Natural killer cell (primary cell): ENCODE measurements around the gene ATXN7L2. TPM values are rescaled to one million over a fixed set of nuclear protein-coding genes. Genes with fewer than 3 reads are reported as not detected.

Experiments used
- ATAC-seq, 3 donors: fragments of 150-1000 bp in 2 of 3; fragments of 200-7000 bp in 1 of 3; cut with Tn5 transposase; 1 replicate in 1 of 3; 2 replicates in 2 of 3; pipeline ENCODE4 v1.10.0; 2021; ENCODE audit warnings: mild to moderate bottlenecking in 2 of 3, moderate library complexity in 2 of 3
- DNase-seq, 2 donors: peaks; one replicate each; pipeline versions ENCODE4 v3.0.0 to v3.0.0-alpha.2; 2013 to 2021; ENCODE audit warnings: mixed read lengths in 1 of 2
- H3K27ac ChIP-seq: one replicate; pipeline ENCODE4 v1.5.1; 2013; ENCODE audit warnings: mild to moderate bottlenecking, low read length
- H3K27me3 ChIP-seq: one replicate; pipeline ENCODE4 v1.6.1; 2013; ENCODE audit warnings: low read length; ENCODE audit not compliant: control insufficient read depth, insufficient read depth
- H3K36me3 ChIP-seq: one replicate; pipeline ENCODE4 v1.6.1; 2013; ENCODE audit warnings: low read length; ENCODE audit not compliant: control insufficient read depth, insufficient read depth
- H3K4me1 ChIP-seq: one replicate; pipeline ENCODE4 v1.6.1; 2013; ENCODE audit warnings: low read length; ENCODE audit not compliant: control insufficient read depth, insufficient read depth
- H3K4me3 ChIP-seq: one replicate; pipeline ENCODE4 v1.5.1; 2013; ENCODE audit warnings: low read length
- H3K9me3 ChIP-seq: one replicate; pipeline ENCODE4 v1.6.1; 2013; ENCODE audit warnings: low read length; ENCODE audit not compliant: control insufficient read depth, insufficient read depth
- H3K27ac Mint-ChIP-seq, 2 donors: one replicate each; pipeline ENCODE4 v1.8.0; 2022; ENCODE audit warnings: mild to moderate bottlenecking in 2 of 2, mixed read lengths in 2 of 2, moderate library complexity in 1 of 2
- H3K27me3 Mint-ChIP-seq, 2 donors: one replicate each; pipeline ENCODE4 v1.8.0; 2022; ENCODE audit warnings: low read depth in 2 of 2, mixed read lengths in 2 of 2
- H3K36me3 Mint-ChIP-seq: one replicate; pipeline ENCODE4 v1.8.0; 2022; ENCODE audit warnings: mixed read lengths
- H3K4me1 Mint-ChIP-seq, 2 donors: one replicate each; pipeline ENCODE4 v1.8.0; 2022; ENCODE audit warnings: mixed read lengths in 2 of 2
- H3K4me3 Mint-ChIP-seq: one replicate; pipeline ENCODE4 v1.8.0; 2022; ENCODE audit warnings: mild to moderate bottlenecking, moderate library complexity, mixed read lengths
- H3K9me3 Mint-ChIP-seq, 2 donors: one replicate each; pipeline ENCODE4 v1.8.0; 2022; ENCODE audit warnings: mixed read lengths in 2 of 2
- WGBS: methylation state at CpG from one replicate; pipeline ENCODE4 v1.1.7; 2013; ENCODE audit warnings: missing lambda C conversion rate; ENCODE audit not compliant: insufficient coverage; 5-methylcytosine and 5-hydroxymethylcytosine counted together
- intact Hi-C: fragments of 100-400 bp; cut with micrococcal nuclease; formaldehyde crosslinking; loops from one replicate; pipeline ENCODE4 v1.14.2; 2022
- total RNA-seq, 4 donors: library from RNA; stranded (reverse); fragments of 120-200 nt in 1 of 4; gene quantifications; one replicate each; pipeline versions ENCODE4 v1.2.3 to v1.2.4, GENCODE V29; 2013 to 2022
- TF ChIP-seq, protein P1 (sequence below): fragments of 200-600 bp; IDR thresholded peaks from one replicate; pipeline ENCODE4 v1.8.0; 2022; ENCODE audit warnings: antibody characterized with exemption

Gene ATXN7L2
- total RNA-seq, 3 donors from 2014 or later (not counting 1 experiment from before 2014, with no cell fraction given): 16.4 to 18.5 (median 18.3) TPM

DNA sequence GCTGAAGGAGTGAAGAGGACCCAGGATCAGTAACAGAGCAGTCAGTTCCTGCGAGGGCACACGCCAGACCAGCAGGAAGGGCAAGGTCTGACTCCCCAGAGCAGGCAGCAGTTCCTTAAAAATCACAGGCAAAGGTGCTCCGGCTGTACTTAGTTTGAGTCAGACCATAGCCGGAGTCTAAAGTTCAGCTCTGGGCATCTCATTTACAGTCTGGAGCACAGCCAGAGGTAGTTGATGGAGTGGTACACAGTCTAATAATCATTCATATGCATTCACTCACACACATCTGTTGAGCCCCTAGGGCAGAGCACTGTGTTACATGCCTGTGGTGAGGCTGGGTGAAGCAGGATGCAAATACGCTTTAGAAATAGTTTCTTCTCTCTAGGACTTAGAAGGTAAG, 33.2 kb downstream of the ATXN7L2 start:
- Histone ChIP-seq H3K27ac (no peak overlapping the region), H3K4me3 (no peak overlapping the region), H3K36me3 (no peaks in the 10 kb centered on the region), H3K9me3 (no peaks in the 10 kb centered on the region), H3K4me1 (no peaks in the 10 kb centered on the region), H3K27me3 (no peaks in the 10 kb centered on the region)
- DNase-seq (no peak), ATAC-seq (no peak)
- Mint-ChIP-seq H3K27ac (no peak overlapping the region), H3K36me3 (no peaks in the 10 kb centered on the region), H3K9me3 (no peaks in the 10 kb centered on the region), H3K4me1 (no peaks in the 10 kb centered on the region), H3K27me3 (peaks cover 2 to 4% of the 10 kb centered on the region in 2 donors), H3K4me3 (no peak overlapping the region)
- 95% methylated on average over 5 of the region's 5 CpGs for WGBS
- TF ChIP-seq, protein P1, sequence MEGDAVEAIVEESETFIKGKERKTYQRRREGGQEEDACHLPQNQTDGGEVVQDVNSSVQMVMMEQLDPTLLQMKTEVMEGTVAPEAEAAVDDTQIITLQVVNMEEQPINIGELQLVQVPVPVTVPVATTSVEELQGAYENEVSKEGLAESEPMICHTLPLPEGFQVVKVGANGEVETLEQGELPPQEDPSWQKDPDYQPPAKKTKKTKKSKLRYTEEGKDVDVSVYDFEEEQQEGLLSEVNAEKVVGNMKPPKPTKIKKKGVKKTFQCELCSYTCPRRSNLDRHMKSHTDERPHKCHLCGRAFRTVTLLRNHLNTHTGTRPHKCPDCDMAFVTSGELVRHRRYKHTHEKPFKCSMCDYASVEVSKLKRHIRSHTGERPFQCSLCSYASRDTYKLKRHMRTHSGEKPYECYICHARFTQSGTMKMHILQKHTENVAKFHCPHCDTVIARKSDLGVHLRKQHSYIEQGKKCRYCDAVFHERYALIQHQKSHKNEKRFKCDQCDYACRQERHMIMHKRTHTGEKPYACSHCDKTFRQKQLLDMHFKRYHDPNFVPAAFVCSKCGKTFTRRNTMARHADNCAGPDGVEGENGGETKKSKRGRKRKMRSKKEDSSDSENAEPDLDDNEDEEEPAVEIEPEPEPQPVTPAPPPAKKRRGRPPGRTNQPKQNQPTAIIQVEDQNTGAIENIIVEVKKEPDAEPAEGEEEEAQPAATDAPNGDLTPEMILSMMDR: no peak
- intact Hi-C loops: no loop called here

- Mint-ChIP-seq H3K4me3 (no peak overlapping the region), H3K27me3 (peaks cover 3 to 8% of the 10 kb centered on the region in 2 donors), H3K27ac (no peak overlapping the region), H3K4me1 (no peaks in the 10 kb centered on the region), H3K9me3 (no peaks in the 10 kb centered on the region), H3K36me3 (no peaks in the 10 kb centered on the region)
- no peaks in the 10 kb centered on the region for H3K27me3 ChIP-seq
- no peaks in the 10 kb centered on the region for H3K4me1 ChIP-seq
- H3K27ac ChIP-seq: no peak overlapping the region
- 95% methylated on average over 5 of the region's 5 CpGs for WGBS
- H3K9me3 ChIP-seq: no peaks in the 10 kb centered on the region
- H3K4me3 ChIP-seq: no peak overlapping the region
- DNase-seq (no peak), ATAC-seq (no peak)
- no peaks in the 10 kb centered on the region for H3K36me3 ChIP-seq
- intact Hi-C loops: no loop called here
- TF ChIP-seq, protein P1: no peak
Observed at GRCh38 chr1:109517337-109517736, 33.6 kb downstream of the ATXN7L2 start.

DNA sequence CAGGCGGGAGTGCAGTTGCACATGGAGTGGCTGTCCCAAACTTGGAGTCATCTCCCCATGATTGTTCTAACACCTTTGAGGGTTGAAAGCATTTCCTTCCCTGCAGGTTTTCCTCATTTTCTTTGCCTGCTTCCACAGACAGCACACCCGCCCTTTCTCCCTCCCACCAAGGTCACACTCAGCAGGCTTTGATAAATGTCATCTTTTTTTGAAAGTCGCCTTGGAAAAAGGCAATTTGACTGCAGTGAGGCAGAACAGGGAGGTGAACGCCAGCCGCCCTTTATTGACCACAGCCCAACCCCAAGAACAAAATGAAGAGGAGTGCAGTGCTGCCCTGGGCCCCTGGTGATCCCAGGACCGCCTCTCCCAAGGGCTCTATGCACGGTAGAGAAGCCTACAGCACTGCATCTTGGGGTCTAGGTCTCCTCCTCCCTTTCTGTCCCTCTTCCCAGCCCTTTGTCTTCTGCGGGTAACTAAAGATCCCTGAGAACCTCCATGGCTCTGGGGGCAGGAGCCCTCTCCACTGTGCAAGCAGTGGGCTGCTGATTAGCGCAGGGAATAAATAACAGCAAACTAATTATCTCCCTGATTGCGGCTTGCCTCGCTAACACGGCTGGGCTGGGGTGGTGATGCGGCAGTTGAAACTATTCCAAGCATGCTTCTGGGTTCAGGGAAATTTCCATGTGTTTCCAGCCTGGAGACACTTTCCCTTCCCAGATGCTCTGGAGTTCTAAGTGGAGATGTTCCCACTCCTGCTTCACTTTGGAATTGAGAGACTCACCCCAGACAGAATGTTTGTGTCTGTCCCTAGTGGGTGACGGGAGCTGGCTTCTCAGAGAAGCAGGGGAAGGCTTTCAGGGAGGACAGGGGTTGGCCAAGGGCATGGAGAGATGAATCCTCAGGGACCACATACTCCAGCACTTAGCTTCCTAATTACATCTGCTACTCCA, 37.6 kb downstream of the ATXN7L2 start:
- ATAC-seq (no peak), DNase-seq (no peak)
- H3K4me3 Mint-ChIP-seq: no peak overlapping the region
- H3K27ac Mint-ChIP-seq: no peak overlapping the region
- H3K36me3 ChIP-seq: no peaks in the 10 kb centered on the region
- TF ChIP-seq, protein P1: no peak
- H3K9me3 ChIP-seq: no peaks in the 10 kb centered on the region
- H3K9me3 Mint-ChIP-seq: no peaks in the 10 kb centered on the region
- H3K27me3 ChIP-seq: no peaks in the 10 kb centered on the region
- no peaks in the 10 kb centered on the region for H3K4me1 Mint-ChIP-seq
- no peak overlapping the region for H3K4me3 ChIP-seq
- 92% methylated on average over 14 of the region's 14 CpGs for WGBS
- no peaks in the 10 kb centered on the region for H3K36me3 Mint-ChIP-seq
- H3K4me1 ChIP-seq: no peaks in the 10 kb centered on the region
- intact Hi-C loops: no loop called here
- H3K27me3 Mint-ChIP-seq: peaks cover 6 to 17% of the 10 kb centered on the region in 2 donors
- no peak overlapping the region for H3K27ac ChIP-seq
